SK-N-SH (cell line): ENCODE results near the gene EFCAB8.

Source experiments
- ELF1 ChIP-seq: IDR thresholded peaks from 2 replicates; pipeline ENCODE4 v1.4.0; 2012
- TF ChIP-seq, protein P1 (sequence below): fragments of 200-600 bp; sonication (generic); IDR thresholded peaks from 2 replicates; pipeline ENCODE4 v1.6.1; 2017; ENCODE audit warnings: antibody characterized with exemption, mild to moderate bottlenecking, moderate library complexity

GRCh38 chr20:32828029-32828680 is 30.6 kb upstream of the EFCAB8 start:
- TF ChIP-seq, protein P1, sequence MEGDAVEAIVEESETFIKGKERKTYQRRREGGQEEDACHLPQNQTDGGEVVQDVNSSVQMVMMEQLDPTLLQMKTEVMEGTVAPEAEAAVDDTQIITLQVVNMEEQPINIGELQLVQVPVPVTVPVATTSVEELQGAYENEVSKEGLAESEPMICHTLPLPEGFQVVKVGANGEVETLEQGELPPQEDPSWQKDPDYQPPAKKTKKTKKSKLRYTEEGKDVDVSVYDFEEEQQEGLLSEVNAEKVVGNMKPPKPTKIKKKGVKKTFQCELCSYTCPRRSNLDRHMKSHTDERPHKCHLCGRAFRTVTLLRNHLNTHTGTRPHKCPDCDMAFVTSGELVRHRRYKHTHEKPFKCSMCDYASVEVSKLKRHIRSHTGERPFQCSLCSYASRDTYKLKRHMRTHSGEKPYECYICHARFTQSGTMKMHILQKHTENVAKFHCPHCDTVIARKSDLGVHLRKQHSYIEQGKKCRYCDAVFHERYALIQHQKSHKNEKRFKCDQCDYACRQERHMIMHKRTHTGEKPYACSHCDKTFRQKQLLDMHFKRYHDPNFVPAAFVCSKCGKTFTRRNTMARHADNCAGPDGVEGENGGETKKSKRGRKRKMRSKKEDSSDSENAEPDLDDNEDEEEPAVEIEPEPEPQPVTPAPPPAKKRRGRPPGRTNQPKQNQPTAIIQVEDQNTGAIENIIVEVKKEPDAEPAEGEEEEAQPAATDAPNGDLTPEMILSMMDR = no peak
- no peak for TF ChIP-seq ELF1
